GM18951 (cell line): ENCODE results near the gene MRPS6.

Source experiments
- POLR2A ChIP-seq: IDR thresholded peaks from 4 replicates; pipeline ENCODE4 v1.6.1; 2011; ENCODE audit warnings: mild to moderate bottlenecking; ENCODE audit not compliant: insufficient read length, insufficient read depth; ENCODE audit errors: extremely low read depth
- in situ Hi-C: fragments of 300-500 bp; cut with MboI; formaldehyde crosslinking; loops from one replicate; pipeline ENCODE4 v1.12.0; 2022; ENCODE audit warnings: low sequenced_read_pairs, mixed read lengths, inconsistent platforms; ENCODE audit not compliant: unreplicated experiment

Gene MRPS6

DNA sequence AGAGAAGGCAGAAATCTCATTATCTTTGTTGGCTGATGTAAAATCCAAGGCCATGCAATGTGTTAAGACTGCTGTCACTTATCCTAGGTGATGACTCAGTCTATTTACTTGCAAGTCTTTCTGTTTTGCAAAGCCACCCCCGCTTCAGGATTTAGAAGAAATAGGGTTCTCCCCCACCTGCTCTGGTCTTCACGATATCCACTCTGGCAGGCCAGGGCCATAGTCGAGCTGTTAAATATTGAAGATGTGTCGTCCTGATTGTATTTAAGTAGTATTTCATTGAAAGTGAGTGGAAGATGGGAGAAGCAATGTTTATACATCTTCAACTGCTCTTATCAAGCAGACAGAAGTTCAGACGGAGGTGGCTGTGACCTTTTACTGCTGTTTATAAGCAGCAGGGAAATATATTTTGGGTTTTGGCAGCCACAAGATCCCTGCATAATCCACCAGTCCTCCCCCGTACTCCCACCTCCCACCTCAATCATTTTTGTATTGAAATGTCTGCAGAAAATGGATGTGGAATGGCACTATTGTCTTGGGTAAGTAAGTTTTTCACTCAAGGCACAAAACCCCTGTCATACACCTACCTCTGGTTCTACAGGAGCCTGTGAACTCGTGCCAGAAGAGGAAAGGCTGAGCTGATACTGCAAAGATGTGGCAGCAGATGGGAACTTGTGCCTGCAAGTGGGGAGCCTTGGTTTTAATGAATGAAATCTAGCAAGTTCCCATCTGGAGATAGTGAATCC is 117.4 kb downstream of the MRPS6 start:
- in situ Hi-C loops = no loop called here
- no peak for TF ChIP-seq POLR2A

- no peak for TF ChIP-seq POLR2A
- in situ Hi-C loops = no loop called here
Measured at GRCh38 chr21:34191876-34192275, 118.5 kb downstream of the MRPS6 start.
